NOMO-1 (cell line): ENCODE measurements around the gene F7.

Experiments
- DNase-seq, 2 experiments: peaks; one replicate each; lab custom pipeline; 2025; ENCODE audit not compliant: unreplicated experiment in 2 of 2; lab: John Stamatoyannopoulos, UW

The F7 gene

GRCh38 chr13:113086031-113086750 lies 19.4 kb upstream of the F7 start:
- DNase-seq = no peak

- DNase-seq = no peak
Observed at GRCh38 chr13:113086991-113087922, 18.3 kb upstream of the F7 start.

GRCh38 chr13:113087923-113088690 lies 17.5 kb upstream of the F7 start:
- DNase-seq = no peak

- DNase-seq = no peak
Observed at GRCh38 chr13:113088691-113089020, 16.9 kb upstream of the F7 start.

GRCh38 chr13:113089693-113090414 lies 15.7 kb upstream of the F7 start:
- no peak for DNase-seq

- no peak for DNase-seq
Observed at GRCh38 chr13:113090415-113090770, 15.2 kb upstream of the F7 start.

GRCh38 chr13:113090806-113091205 lies 14.8 kb upstream of the F7 start:
- DNase-seq = no peak

GRCh38 chr13:113091211-113091771 lies 14.3 kb upstream of the F7 start:
- DNase-seq = no peak

GRCh38 chr13:113091891-113092775 lies 13.5 kb upstream of the F7 start:
- no peak for DNase-seq

GRCh38 chr13:113092776-113093579 lies 12.6 kb upstream of the F7 start:
- DNase-seq = no peak

- DNase-seq = no peak
Observed at GRCh38 chr13:113093580-113094409, 11.8 kb upstream of the F7 start.

- DNase-seq = no peak
Observed at GRCh38 chr13:113094410-113094800, 11.2 kb upstream of the F7 start.

GRCh38 chr13:113095146-113096051 lies 10.2 kb upstream of the F7 start:
- DNase-seq = no peak

- DNase-seq = no peak
Observed at GRCh38 chr13:113096052-113096744, 9.4 kb upstream of the F7 start.

GRCh38 chr13:113096745-113097305 lies 8.8 kb upstream of the F7 start:
- DNase-seq = no peak

GRCh38 chr13:113097651-113098050 lies 7.9 kb upstream of the F7 start:
- no peak for DNase-seq
